ENCODE measurements around the gene ZMYM5.

Gene ZMYM5

GRCh38 chr13:19805765-19806164, 57.7 kb downstream of the ZMYM5 start:
- Histone ChIP-seq H3K23ac (ENCODE audit: low read depth, low read length, poor library complexity) (no peak overlapping the region), H2BK5ac (ENCODE audit: low read length) (no peak overlapping the region), H4K8ac (ENCODE audit: low read depth, low read length) (no peak overlapping the region), H2AFZ (ENCODE audit: low read length) (no peak overlapping the region), H3K9ac (ENCODE audit: low read depth, low read length, poor library complexity) (no peak overlapping the region), H3K14ac (ENCODE audit: low read length) (no peak overlapping the region), H3K4me1 (ENCODE audit: control insufficient read depth in 2 of 2, insufficient read depth in 1 of 2, low read depth in 1 of 2, low read length in 2 of 2) (no peaks in the 10 kb centered on the region), H3K4ac (ENCODE audit: low read length) (no peak overlapping the region), H2BK12ac (ENCODE audit: low read length) (no peak overlapping the region), H2AK5ac (ENCODE audit: low read depth, low read length) (no peak overlapping the region), H3K18ac (ENCODE audit: low read length) (no peak overlapping the region), H3K4me2 (ENCODE audit: insufficient read depth, low read length, poor library complexity, severe bottlenecking) (no peak overlapping the region), H3K4me3 (ENCODE audit: low read length in 2 of 2) (no peak overlapping the region), H3K79me1 (ENCODE audit: low read depth, low read length) (no peaks in the 10 kb centered on the region), H2BK120ac (ENCODE audit: low read depth, low read length) (no peak overlapping the region), H3K27ac (replicated peaks; ENCODE audit: low read length) (no peak overlapping the region), H4K91ac (ENCODE audit: low read depth, low read length, poor library complexity) (no peak overlapping the region), H3K36me3 (replicated peaks in 1 of 2; ENCODE audit: control insufficient read depth in 2 of 2, insufficient read depth in 2 of 2, low read length in 2 of 2) (no peaks in the 10 kb centered on the region), H3K9me3 (replicated peaks in 1 of 2; ENCODE audit: control insufficient read depth in 2 of 2, insufficient read depth in 1 of 2, low read depth in 1 of 2, low read length in 2 of 2) (no peaks in the 10 kb centered on the region), H3K27me3 (ENCODE audit: control insufficient read depth in 3 of 3, insufficient read depth in 3 of 3, low read depth in 1 of 3, low read length in 3 of 3) (no peaks in the 10 kb centered on the region), H2BK15ac (ENCODE audit: low read length) (no peak overlapping the region)
- WGBS, 2 donors (ENCODE audit: extremely low coverage in 2 of 2, insufficient read length in 2 of 2, insufficient replicate concordance in 1 of 2) = no CpG with 5 or more reads among the region's 4 CpGs
- no peak for DNase-seq (ENCODE audit: low spot score)

- DNase-seq (ENCODE audit: low spot score) = no peak
- Histone ChIP-seq H2AFZ (ENCODE audit: low read length) (no peak overlapping the region), H3K14ac (ENCODE audit: low read length) (no peak overlapping the region), H2BK15ac (ENCODE audit: low read length) (no peak overlapping the region), H3K4me1 (ENCODE audit: control insufficient read depth in 2 of 2, insufficient read depth in 1 of 2, low read depth in 1 of 2, low read length in 2 of 2) (no peaks in the 10 kb centered on the region), H4K8ac (ENCODE audit: low read depth, low read length) (no peak overlapping the region), H2BK5ac (ENCODE audit: low read length) (no peak overlapping the region), H3K4me3 (ENCODE audit: low read length in 2 of 2) (no peak overlapping the region), H3K36me3 (replicated peaks in 1 of 2; ENCODE audit: control insufficient read depth in 2 of 2, insufficient read depth in 2 of 2, low read length in 2 of 2) (no peaks in the 10 kb centered on the region), H3K18ac (ENCODE audit: low read length) (no peak overlapping the region), H2BK120ac (ENCODE audit: low read depth, low read length) (no peak overlapping the region), H2AK5ac (ENCODE audit: low read depth, low read length) (no peak overlapping the region), H3K27ac (replicated peaks; ENCODE audit: low read length) (no peak overlapping the region), H3K4ac (ENCODE audit: low read length) (no peak overlapping the region), H3K9me3 (replicated peaks in 1 of 2; ENCODE audit: control insufficient read depth in 2 of 2, insufficient read depth in 1 of 2, low read depth in 1 of 2, low read length in 2 of 2) (no peaks in the 10 kb centered on the region), H3K4me2 (ENCODE audit: insufficient read depth, low read length, poor library complexity, severe bottlenecking) (no peak overlapping the region), H3K23ac (ENCODE audit: low read depth, low read length, poor library complexity) (no peak overlapping the region), H2BK12ac (ENCODE audit: low read length) (no peak overlapping the region), H3K27me3 (ENCODE audit: control insufficient read depth in 3 of 3, insufficient read depth in 3 of 3, low read depth in 1 of 3, low read length in 3 of 3) (no peaks in the 10 kb centered on the region), H3K9ac (ENCODE audit: low read depth, low read length, poor library complexity) (no peak overlapping the region), H3K79me1 (ENCODE audit: low read depth, low read length) (no peaks in the 10 kb centered on the region), H4K91ac (ENCODE audit: low read depth, low read length, poor library complexity) (no peak overlapping the region)
- no CpG with 5 or more reads among the region's 7 CpGs for WGBS, 2 donors (ENCODE audit: extremely low coverage in 2 of 2, insufficient read length in 2 of 2, insufficient replicate concordance in 1 of 2)
Observed at GRCh38 chr13:19795956-19796355, 67.5 kb downstream of the ZMYM5 start.

- H3K27ac ChIP-seq (replicated peaks; ENCODE audit: low read length) = no peak overlapping the region
Observed at GRCh38 chr13:19794631-19795030, 68.8 kb downstream of the ZMYM5 start.

GRCh38 chr13:19791953-19792537, 71.4 kb downstream of the ZMYM5 start:
- Histone ChIP-seq H2AK5ac (ENCODE audit: low read depth, low read length) (no peak overlapping the region), H3K14ac (ENCODE audit: low read length) (no peak overlapping the region), H3K36me3 (replicated peaks in 1 of 2; ENCODE audit: control insufficient read depth in 2 of 2, insufficient read depth in 2 of 2, low read length in 2 of 2) (no peaks in the 10 kb centered on the region), H3K4ac (ENCODE audit: low read length) (no peak overlapping the region), H3K23ac (ENCODE audit: low read depth, low read length, poor library complexity) (no peak overlapping the region), H2BK120ac (ENCODE audit: low read depth, low read length) (no peak overlapping the region), H2BK12ac (ENCODE audit: low read length) (no peak overlapping the region), H3K4me2 (ENCODE audit: insufficient read depth, low read length, poor library complexity, severe bottlenecking) (no peak overlapping the region), H3K9me3 (replicated peaks in 1 of 2; ENCODE audit: control insufficient read depth in 2 of 2, insufficient read depth in 1 of 2, low read depth in 1 of 2, low read length in 2 of 2) (no peaks in the 10 kb centered on the region), H3K4me1 (ENCODE audit: control insufficient read depth in 2 of 2, insufficient read depth in 1 of 2, low read depth in 1 of 2, low read length in 2 of 2) (no peaks in the 10 kb centered on the region), H3K27me3 (ENCODE audit: control insufficient read depth in 3 of 3, insufficient read depth in 3 of 3, low read depth in 1 of 3, low read length in 3 of 3) (no peaks in the 10 kb centered on the region), H2BK15ac (ENCODE audit: low read length) (no peak overlapping the region), H3K79me1 (ENCODE audit: low read depth, low read length) (no peaks in the 10 kb centered on the region), H4K8ac (ENCODE audit: low read depth, low read length) (no peak overlapping the region), H3K18ac (ENCODE audit: low read length) (no peak overlapping the region), H2AFZ (ENCODE audit: low read length) (no peak overlapping the region), H4K91ac (ENCODE audit: low read depth, low read length, poor library complexity) (no peak overlapping the region), H3K27ac (replicated peaks; ENCODE audit: low read length) (no peak overlapping the region), H2BK5ac (ENCODE audit: low read length) (no peak overlapping the region), H3K9ac (ENCODE audit: low read depth, low read length, poor library complexity) (no peak overlapping the region), H3K4me3 (ENCODE audit: low read length in 2 of 2) (no peak overlapping the region)
- WGBS, 2 donors (ENCODE audit: extremely low coverage in 2 of 2, insufficient read length in 2 of 2, insufficient replicate concordance in 1 of 2) = no CpG with 5 or more reads among the region's 7 CpGs
- DNase-seq (ENCODE audit: low spot score) = no peak

More at GRCh38 chr13:19794631-19795030, 68.8 kb downstream of the ZMYM5 start:
- H3K36me3 ChIP-seq (replicated peaks in 1 of 2; ENCODE audit: control insufficient read depth in 2 of 2, insufficient read depth in 2 of 2, low read length in 2 of 2) = no peaks in the 10 kb centered on the region
- no peak overlapping the region for H2BK120ac ChIP-seq (ENCODE audit: low read depth, low read length)
- H3K4me3 ChIP-seq (ENCODE audit: low read length in 2 of 2) = no peak overlapping the region
- H3K14ac ChIP-seq (ENCODE audit: low read length) = no peak overlapping the region
- no peak overlapping the region for H4K91ac ChIP-seq (ENCODE audit: low read depth, low read length, poor library complexity)
- no peak overlapping the region for H2AFZ ChIP-seq (ENCODE audit: low read length)
- no peak overlapping the region for H2BK12ac ChIP-seq (ENCODE audit: low read length)
- H2AK5ac ChIP-seq (ENCODE audit: low read depth, low read length) = no peak overlapping the region
- DNase-seq (ENCODE audit: low spot score) = no peak
- no peaks in the 10 kb centered on the region for H3K79me1 ChIP-seq (ENCODE audit: low read depth, low read length)
- H3K4me1 ChIP-seq (ENCODE audit: control insufficient read depth in 2 of 2, insufficient read depth in 1 of 2, low read depth in 1 of 2, low read length in 2 of 2) = no peaks in the 10 kb centered on the region
- no CpG with 5 or more reads among the region's 4 CpGs for WGBS, 2 donors (ENCODE audit: extremely low coverage in 2 of 2, insufficient read length in 2 of 2, insufficient replicate concordance in 1 of 2)
- no peaks in the 10 kb centered on the region for H3K27me3 ChIP-seq (ENCODE audit: control insufficient read depth in 3 of 3, insufficient read depth in 3 of 3, low read depth in 1 of 3, low read length in 3 of 3)
- no peak overlapping the region for H3K9ac ChIP-seq (ENCODE audit: low read depth, low read length, poor library complexity)
- H3K18ac ChIP-seq (ENCODE audit: low read length) = no peak overlapping the region
- no peak overlapping the region for H2BK5ac ChIP-seq (ENCODE audit: low read length)
- no peaks in the 10 kb centered on the region for H3K9me3 ChIP-seq (replicated peaks in 1 of 2; ENCODE audit: control insufficient read depth in 2 of 2, insufficient read depth in 1 of 2, low read depth in 1 of 2, low read length in 2 of 2)
- no peak overlapping the region for H2BK15ac ChIP-seq (ENCODE audit: low read length)
- no peak overlapping the region for H3K4me2 ChIP-seq (ENCODE audit: insufficient read depth, low read length, poor library complexity, severe bottlenecking)
- H3K4ac ChIP-seq (ENCODE audit: low read length) = no peak overlapping the region
- no peak overlapping the region for H3K23ac ChIP-seq (ENCODE audit: low read depth, low read length, poor library complexity)
- no peak overlapping the region for H4K8ac ChIP-seq (ENCODE audit: low read depth, low read length)
